GM18505 (cell line): ENCODE measurements around the gene CALM3.

Experiments
- ATAC-seq: cut with Tn5 transposase; IDR thresholded peaks from one replicate; pipeline ENCODE4 v1.9.1; 2021; ENCODE audit not compliant: unreplicated experiment
- POLR2A ChIP-seq: IDR thresholded peaks from 4 replicates; pipeline ENCODE4 v1.6.1; 2011; ENCODE audit warnings: borderline replicate concordance; ENCODE audit not compliant: insufficient read depth, insufficient read length; ENCODE audit errors: extremely low read depth

CALM3 gene

DNA sequence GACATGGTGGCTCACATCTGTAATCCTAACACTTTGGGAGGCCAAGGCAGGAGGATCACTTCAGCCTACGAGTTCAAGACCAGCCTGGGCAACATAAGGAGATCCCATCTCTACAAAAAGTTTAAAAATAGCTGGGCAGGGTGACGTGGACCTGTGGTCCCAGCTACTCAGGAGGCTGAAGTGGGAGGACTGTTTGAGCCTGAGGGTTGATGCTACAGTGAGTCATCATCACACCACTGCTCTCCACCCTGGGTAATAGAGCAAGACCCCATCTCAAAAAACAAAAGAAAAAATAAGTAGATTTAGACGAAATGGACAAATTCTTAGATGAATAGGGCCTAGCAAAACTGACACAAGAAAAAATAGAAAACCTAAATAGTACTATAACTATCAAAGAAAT is 45.3 kb downstream of the CALM3 start:
- ATAC-seq, result no peak
- TF ChIP-seq POLR2A, result no peak

DNA sequence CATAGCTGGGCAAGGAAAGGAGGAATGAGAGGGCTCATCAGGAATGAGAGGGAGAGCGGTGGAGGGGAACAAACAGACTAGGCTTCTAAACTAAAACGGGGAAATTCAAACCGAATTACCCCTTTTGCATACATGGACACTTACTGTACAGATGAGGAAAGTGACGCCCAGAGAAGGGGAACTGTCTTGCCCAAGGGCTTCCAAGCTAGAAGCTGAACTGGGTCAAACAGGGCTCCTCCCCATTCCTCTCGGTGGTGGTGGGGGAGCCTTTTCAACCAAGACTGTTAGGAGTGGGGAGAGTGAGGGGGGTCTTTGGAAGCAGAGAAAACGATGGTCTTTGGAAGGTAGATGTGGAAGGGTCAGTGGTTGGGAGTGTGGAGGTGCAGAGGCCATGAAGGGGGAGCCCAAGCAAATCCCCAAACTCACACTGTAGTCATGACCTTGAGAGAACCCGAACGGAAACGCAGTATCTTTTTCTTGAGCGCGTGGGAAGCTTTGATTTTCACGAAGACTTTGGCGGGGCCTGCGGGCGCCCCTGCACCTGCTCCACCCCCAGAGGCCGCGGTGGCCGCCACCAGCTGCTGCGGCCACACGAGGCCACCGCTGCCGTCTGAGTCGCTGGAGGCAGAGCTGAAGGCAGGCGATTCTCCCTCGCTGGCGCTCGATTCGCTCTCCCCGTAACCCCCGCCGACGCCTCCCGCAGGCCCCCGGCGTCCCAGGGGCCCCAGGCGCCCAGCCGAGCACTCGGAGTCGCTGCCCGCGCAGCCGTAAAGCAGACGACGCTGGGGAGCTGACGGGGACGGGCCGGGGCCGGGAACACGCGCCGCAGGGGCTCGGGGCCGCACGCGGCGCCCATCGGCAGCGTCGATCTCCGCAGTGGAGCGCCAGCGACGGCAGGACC is 47.2 kb downstream of the CALM3 start:
- no peak for ATAC-seq
- no peak for TF ChIP-seq POLR2A

DNA sequence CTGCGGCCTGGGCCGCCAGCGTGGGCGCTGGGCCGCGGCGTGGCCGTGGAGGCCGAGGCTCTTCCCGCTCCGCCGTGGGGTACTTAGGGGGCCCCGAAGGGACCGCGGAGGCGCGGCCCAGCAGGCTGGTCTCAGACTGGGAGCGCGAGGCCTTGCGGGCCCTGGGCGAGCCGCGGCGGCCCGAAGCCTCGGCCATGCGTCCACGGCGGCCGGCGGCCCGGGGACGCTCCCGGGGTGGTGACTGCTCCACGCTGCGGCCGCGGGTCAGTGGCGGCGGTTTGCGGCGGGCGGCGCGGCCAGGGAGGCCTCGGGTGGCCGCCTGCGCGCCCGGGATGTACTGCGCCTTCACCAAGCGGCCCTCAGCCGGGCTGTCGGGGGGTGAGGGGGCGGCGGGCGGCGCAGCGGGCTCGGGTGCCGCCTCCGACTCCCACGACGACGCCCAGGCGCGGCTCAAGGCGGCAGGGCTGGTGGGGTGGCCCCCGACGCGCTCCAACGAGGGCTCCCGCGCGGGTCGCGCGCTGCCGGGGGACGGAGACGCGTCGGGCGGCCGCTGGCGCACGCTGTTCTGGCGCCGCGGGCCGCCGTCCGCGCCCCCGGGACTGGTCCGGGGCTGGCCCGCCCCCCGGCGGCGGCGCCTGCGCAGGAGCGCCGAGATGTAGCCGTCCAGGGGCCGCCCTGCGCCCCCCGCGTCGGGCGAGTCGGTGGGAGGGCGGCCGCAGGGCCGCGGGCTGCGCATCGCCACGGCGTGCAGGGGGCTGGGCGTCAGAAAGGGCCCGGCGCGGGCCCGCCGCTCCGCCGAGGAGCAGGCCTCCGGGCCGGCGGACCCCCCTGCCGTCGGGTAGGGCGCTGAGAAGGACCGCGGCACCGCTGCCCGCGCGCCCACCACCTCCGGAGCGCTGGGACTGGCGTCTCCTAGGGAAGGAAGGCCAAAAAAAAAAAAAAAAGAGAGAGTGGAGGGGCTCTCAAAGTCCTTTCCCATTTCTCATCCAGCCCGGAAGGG is 48.1 kb downstream of the CALM3 start:
- TF ChIP-seq POLR2A, result no peak
- ATAC-seq, result no peak

DNA sequence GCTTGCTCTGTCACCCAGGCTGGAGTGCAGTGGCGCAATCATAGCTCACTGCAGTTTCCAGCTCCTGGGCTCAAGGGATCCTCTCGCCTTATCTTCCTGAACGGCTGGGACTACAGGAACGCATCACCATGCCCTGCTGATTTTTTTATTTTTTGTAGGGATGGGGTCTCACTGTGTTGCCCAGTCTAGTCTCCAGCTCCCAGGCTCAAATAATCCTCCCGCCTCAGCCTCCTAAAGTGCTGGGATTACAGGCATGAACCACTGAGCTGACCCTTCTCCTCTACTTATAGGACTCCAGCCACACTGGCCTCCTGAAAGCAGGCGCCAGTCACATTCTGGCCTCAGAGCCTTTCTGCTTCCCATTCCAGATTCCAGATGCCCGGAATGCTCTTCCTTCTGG is 49.3 kb downstream of the CALM3 start:
- no peak for TF ChIP-seq POLR2A
- no peak for ATAC-seq

DNA sequence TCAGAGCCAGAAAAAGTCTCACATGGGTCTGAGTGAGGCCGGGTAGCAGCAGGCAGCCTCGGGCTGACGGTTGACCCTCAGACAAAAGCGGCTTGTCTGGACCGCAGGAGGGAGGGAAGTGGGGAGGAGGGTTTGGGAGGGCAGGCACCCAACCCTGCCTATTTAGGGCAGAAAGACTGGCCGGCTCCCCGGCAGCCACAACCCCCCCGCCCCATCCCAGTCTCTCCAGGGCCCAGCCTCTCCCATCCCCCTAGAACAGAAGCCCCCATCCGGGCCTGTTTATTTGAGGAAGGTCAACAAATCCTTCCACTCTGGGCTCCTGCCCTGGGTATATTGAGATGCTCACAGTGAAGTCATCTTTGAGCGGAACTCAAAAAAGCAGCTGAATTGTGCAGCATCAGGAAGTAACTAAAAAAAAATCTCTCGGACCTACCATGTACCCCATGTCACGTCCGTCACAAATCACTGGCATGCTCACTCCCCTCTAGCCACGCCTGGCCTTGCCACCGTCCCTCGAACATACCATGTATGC is 53.6 kb downstream of the CALM3 start:
- ATAC-seq, result no peak
- no peak for TF ChIP-seq POLR2A

DNA sequence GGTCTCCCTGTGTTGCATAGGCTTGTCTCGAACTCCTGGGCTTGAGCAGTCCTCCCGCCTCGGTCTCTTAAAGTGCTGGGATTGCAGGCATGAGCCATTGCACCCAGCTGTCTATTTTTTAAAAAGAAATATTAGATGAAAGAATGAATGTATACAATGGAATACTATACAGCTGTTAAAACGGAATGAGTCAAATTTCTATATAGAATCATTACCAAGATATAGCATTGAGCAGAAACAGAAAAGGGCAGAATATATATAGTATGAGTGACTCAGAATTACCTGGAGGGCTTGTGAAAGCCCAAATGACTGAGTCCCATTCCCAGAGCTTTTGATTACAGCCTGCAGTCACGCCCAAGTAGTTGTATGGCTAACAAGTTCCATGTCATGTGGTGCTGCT is 55.4 kb downstream of the CALM3 start:
- TF ChIP-seq POLR2A, result no peak
- no peak for ATAC-seq

DNA sequence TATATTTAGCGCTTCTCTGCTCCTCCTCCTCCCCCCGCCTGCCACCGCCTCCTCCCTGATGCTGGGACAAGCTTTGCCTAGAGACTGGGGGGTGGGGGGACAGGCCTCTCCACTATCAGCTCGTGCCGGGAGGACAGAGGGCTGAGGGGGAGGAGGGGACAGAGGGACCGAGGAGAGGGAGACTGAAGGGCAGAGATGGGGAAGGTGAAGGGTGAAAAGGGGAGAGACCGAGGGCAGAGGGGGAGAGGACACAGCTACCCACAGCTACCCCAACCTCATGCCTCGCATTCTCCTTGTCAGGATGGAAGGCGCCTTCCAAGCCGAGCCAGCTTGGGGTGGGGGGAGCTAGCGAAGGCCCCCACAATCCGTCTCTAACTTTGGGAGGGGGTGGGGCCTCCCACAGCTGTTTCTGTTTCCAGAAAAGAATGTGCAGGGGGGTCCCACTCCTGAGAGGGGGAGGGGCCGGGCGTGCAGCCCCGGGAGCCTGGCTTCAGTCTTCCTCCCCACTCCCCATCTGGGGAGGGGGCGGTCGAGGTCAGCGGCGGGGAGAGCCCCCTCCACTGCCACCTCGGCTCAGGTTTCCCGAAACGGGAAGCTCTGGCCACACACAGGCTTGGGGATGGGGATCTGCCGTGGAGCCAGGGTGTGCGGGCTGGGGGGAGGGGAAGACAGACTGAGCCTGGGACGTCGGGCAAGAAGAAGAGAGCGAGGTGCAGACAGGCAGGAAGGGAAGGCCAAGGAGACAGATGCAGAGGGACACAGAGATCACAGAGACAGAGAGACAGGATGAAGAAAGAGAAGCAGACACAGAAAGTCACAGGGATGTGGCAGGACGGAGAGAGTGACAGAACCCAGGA is 58.2 kb downstream of the CALM3 start:
- ATAC-seq, result no peak
- TF ChIP-seq POLR2A, result no peak

DNA sequence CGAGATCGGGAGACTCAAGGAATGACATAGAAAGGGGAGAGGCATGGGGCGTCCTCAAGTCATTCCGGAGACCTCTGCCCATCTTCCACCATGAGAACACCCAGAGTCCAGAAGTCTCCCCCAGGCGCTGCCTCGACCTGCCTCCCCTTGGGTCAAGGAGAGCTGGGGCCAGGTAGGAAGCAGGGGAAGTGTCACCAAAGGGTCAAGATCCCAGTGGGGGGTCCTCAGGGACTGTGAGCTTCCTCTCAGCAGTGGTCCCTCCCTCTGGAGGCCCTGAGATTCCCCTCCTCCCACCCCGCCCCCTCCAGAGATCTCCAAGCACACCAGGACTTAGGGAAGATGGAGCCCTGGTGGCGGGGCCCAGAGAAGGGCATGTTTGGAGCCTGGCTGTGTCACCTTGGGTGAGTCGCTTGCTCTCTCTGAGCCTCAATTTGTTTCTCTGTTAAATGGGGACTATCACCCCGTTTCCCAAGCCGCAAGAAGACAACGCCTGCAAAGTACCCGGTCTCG is 58.9 kb downstream of the CALM3 start:
- TF ChIP-seq POLR2A, result no peak
- ATAC-seq, result no peak
